B cell (primary cell): ENCODE results near the gene ZNF618.

Experiments
- CTCF ChIP-seq: fragments of 200-600 bp; IDR thresholded peaks from one replicate; pipeline ENCODE4 v1.8.0; 2022; ENCODE audit warnings: antibody characterized with exemption, mild to moderate bottlenecking
- EZH2 ChIP-seq: IDR thresholded peaks from 2 replicates; pipeline ENCODE4 v1.6.1; 2012; ENCODE audit warnings: borderline replicate concordance, low read depth, mild to moderate bottlenecking, moderate library complexity, low read length; ENCODE audit not compliant: insufficient read depth, poor library complexity, severe bottlenecking

- TF ChIP-seq CTCF = no peak
- no peak for TF ChIP-seq EZH2
Observed at GRCh38 chr9:113956901-113957300, 80.8 kb downstream of the ZNF618 start.
